HG03025 (cell line): ENCODE results near the gene MAPKAP1.
"Not testable (repeated sequence)": the region's sequence is repeated elsewhere in the genome, so short reads cannot be mapped to it uniquely, and the experiment has no call there.

Source experiments
- ATAC-seq: cut with Tn5 transposase; IDR thresholded peaks from one replicate; pipeline ENCODE4 v1.9.1; 2021; ENCODE audit warnings: mild to moderate bottlenecking, moderate library complexity; ENCODE audit not compliant: unreplicated experiment, low FRiP score

Gene MAPKAP1

DNA sequence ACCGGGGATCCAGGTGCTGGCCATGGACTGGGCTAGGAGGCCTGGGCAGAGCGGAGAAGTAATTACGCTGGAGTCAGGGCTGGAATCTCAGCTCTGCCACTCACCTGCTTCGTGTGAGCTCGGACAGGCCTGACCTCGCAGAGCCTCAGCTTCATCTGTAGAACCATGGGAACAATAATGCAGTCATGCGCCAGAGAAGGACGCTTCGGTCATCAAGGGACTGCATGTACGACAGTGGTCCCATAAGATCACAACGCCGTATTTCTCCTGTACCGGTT is 300.3 kb downstream of the MAPKAP1 start:
- no peak for ATAC-seq

- no peak for ATAC-seq
Measured at GRCh38 chr9:125405938-125406809, 300.8 kb downstream of the MAPKAP1 start.

- ATAC-seq: no peak
Measured at GRCh38 chr9:125404733-125405132, 302.3 kb downstream of the MAPKAP1 start.

DNA sequence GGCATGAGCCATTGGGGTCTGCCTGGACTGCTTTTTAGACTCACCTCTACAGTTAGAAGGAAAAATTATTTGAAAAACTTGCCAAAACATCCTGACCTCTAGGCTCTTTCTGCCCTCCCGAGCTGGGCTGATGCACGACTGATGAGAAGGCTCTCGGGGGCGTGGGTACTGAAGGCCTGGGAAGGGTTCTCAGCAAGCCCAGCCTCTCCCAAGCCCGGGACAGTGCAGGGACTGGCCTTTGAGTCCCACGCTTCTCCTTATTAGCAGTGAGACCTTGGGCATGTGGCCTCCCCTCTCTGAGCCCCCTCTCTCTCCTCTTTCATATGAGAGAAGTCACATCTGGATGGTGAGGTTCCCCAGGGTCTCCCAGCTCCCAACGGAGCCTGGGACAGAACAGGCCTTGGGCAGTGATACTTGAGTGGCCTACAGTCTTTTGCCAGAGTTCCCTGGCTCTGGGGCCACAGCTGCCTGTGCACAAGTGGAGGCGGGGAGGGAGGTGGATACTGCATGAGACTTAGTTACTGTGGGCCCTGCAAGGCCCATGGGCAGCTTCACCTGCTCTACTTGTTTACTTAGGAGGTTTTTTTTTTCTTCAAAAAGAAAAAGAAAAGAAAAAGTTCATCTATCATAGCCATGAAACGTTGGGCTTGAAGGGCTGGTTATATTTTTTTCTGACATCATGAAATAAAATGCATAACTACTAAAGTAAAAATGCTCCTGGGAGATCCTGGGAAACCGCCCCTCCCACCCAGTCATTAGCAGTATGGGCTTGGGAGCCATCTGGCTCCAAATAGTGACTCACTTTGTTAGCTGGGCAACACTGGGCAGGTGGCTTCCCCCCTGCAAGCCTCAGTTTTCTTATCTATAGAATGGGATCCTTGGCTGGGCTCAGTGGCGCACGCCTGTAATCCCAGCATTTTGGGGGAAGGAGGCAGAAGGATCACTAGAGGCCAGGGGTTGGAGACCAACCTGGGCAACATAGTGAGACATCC is 306.0 kb downstream of the MAPKAP1 start:
- no peak for ATAC-seq

DNA sequence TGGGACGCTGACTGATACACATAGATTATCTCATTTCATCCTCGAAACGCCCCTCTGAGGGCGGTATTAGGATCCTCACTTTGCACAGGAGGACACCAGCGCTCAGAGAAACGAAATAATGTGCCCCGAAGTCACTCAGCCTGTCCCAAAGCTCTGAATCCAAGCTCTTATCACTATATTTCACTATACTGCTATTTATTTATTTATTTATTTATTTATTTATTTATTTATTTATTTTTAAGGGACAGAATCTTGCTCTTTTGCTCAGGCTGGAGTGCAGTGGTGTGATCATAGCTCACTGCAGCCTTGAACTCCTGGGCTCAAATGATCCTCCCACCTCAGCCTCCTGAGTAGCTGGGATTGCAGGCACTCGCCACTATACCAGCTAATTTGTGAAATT is 306.8 kb downstream of the MAPKAP1 start:
- ATAC-seq: not testable (repeated sequence)

- ATAC-seq: no peak
Measured at GRCh38 chr9:125399666-125400065, 307.3 kb downstream of the MAPKAP1 start.

DNA sequence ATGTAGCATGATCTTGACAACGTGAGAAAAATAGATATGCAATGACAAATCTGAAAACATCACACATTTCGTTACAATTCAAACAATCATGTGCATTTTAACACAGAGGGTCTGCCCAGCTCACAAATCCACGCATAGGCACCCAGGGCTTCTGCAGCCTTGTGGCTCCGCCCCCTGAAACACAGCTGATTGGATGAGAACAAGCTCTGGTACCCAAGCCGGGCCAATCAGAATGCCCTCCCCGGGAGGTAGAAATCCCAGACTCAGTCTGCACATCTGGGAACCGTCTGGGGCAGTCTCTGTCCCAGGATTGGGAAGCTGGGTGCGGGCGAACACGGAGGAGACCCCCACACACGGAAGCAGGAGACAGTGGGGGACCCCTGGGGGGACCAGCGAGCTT is 307.8 kb downstream of the MAPKAP1 start:
- no peak for ATAC-seq

- ATAC-seq: no peak
Measured at GRCh38 chr9:125398243-125398642, 308.8 kb downstream of the MAPKAP1 start.

DNA sequence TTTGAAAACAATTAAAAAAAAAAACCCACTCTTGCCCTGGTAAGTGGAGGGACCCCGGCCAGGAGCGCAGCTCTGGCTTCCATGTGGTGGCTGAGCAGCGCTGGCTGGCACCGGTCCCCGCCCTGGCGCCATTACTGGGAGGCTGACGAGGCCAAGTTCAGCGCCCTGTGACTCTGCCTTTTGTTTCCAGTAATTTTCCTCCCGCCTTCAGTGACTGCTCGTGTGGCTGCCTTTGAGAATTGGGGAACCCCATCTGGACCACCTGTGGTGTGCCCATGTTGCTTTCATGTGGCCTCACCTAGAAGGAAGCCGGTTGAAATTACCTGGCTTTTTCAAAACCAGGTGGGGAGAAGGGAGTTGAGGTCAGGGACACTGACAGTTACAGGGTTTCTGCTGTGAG is 309.3 kb downstream of the MAPKAP1 start:
- no peak for ATAC-seq

- ATAC-seq: no peak
Measured at GRCh38 chr9:125396799-125397198, 310.2 kb downstream of the MAPKAP1 start.

DNA sequence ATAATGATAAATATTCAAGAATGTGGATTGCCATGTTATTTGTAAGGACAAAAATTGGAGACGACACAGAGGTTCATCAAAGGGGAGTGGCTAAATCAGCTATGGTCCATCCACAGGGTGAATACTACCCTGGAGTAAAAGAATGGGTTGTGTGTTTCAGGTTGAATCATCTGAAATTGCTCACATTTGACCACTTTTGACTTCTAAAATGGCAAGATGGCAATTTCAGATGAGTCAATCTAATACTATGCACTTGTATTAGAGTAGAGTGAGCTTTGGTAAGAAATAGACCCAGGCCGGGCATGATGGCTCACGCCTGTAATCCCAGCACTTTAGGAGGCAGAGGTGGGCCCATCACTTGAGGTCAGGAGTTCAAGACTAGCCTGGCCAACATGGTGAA is 313.6 kb downstream of the MAPKAP1 start:
- no peak for ATAC-seq

DNA sequence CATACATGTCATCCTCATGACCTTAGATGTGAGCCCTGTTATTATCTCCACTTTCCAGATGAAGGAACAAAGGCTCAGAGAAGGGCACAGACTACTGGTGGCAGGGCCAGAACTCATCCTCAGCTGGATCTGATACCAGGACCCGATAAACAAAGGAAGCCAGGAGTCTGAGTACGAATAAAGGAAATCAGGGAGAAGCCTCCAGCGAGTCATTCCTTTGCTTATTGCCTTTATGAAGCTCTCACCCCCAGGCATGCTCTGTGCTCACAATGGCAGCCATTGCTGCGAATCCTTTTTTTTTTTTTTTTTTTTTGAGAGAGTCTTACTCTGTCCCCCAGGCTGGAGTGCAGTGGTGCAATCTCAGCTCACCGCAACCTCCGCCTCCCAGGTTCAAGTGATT is 315.3 kb downstream of the MAPKAP1 start:
- ATAC-seq: no peak

DNA sequence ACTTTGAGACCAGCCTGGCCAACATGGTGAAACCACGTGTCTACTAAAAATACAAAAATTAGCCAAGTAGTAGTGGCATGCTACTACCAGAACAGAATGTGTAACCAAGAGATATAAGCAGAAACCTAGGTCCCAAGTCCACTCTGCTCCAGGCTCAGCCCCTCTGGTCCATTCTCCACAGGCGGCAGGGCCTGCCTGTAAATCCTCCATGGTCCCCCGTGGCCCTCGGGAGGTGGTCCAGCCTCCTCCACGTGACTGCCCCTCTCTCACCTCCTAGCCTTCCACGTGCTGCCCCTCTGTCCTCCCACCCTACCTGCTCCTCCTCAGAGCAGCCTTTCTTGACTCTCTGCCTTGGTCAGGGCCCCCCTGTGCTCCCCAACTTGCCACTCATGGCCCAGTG is 318.0 kb downstream of the MAPKAP1 start:
- ATAC-seq: no peak

DNA sequence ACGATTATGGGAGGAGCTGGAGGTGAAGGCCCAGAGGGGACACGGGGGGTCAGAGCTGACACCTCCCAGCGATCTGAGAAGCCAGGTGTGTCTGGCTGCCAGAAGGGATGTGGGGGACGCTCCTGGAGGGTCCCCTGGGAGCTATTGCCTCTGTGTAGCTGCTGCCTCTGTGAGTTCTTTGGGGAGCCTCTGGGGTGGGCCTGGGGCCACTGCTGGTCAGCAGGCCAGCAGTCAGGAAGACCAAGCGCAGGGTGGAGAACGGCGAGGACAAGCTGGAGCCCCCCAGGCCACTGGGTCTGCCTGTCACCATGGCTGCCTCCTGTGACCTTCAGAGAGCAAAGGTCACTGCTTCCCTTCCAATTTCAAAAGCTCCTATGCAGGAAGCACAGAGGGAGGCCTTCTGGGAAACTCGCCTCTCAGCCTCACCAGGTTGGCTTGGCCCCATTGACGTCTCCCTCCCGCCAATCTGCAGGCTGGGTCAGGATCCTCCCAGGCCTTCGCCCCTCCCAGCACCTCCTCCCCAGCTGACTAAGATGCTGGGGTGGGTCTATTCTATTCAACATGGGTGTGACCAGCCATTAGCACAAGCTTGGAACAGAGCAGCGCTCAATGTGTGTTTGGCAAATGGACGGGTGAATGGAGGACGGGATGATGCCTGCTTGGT is 319.0 kb downstream of the MAPKAP1 start:
- no peak for ATAC-seq
